Liver (tissue), 9 donors: Measurements from ENCODE around the gene SPCS3. TPM values are rescaled to one million over a fixed set of nuclear protein-coding genes. Genes with fewer than 3 reads are reported as not detected.

Experiments used
- DNase-seq: peaks from one replicate; pipeline ENCODE4 v3.0.0-alpha.2; 2017; ENCODE audit warnings: low spot score
- H3K27ac ChIP-seq, 2 donors: one replicate each; pipeline ENCODE4 v1.7.0; 2013; ENCODE audit warnings: inconsistent platforms in 2 of 2, low read length in 2 of 2, control low read depth in 1 of 2, low read depth in 1 of 2, mild to moderate bottlenecking in 1 of 2
- H3K27me3 ChIP-seq, 4 donors: one replicate each; pipeline versions ENCODE4 v1.6.1 to v1.7.0; 2013; ENCODE audit warnings: low read length in 3 of 4, inconsistent platforms in 1 of 4, mild to moderate bottlenecking in 1 of 4, moderate library complexity in 1 of 4; ENCODE audit not compliant: control insufficient read depth in 4 of 4, insufficient read depth in 4 of 4
- H3K36me3 ChIP-seq, 4 donors: one replicate each; pipeline versions ENCODE4 v1.6.1 to v1.7.0; 2013; ENCODE audit warnings: low read length in 3 of 4, mild to moderate bottlenecking in 3 of 4, low read depth in 1 of 4, moderate library complexity in 1 of 4; ENCODE audit not compliant: control insufficient read depth in 4 of 4, insufficient read depth in 3 of 4
- H3K4me1 ChIP-seq, 4 donors: one replicate each; pipeline versions ENCODE4 v1.6.1 to v1.7.0; 2013; ENCODE audit warnings: low read length in 3 of 4, mild to moderate bottlenecking in 3 of 4, moderate library complexity in 1 of 4; ENCODE audit not compliant: control insufficient read depth in 4 of 4, insufficient read depth in 4 of 4
- H3K4me3 ChIP-seq, 3 donors: one replicate each; pipeline versions ENCODE4 v1.6.1 to v1.7.0; 2013; ENCODE audit warnings: low read length in 3 of 3, control low read depth in 1 of 3, low read depth in 1 of 3, mild to moderate bottlenecking in 1 of 3
- H3K9ac ChIP-seq, 2 donors: one replicate each; pipeline ENCODE4 v1.7.0; 2013; ENCODE audit warnings: low read length in 2 of 2, mild to moderate bottlenecking in 2 of 2, moderate library complexity in 2 of 2, control low read depth in 1 of 2, low read depth in 1 of 2
- H3K9me3 ChIP-seq, 4 donors: one replicate each; pipeline versions ENCODE4 v1.6.1 to v1.7.0; 2013; ENCODE audit warnings: low read length in 3 of 4; ENCODE audit not compliant: control insufficient read depth in 4 of 4
- EGR1 ChIP-seq, 2 donors: IDR thresholded peaks; 2 replicates each; pipeline ENCODE4 v1.6.1; 2016 to 2018; ENCODE audit warnings: antibody characterized with exemption in 2 of 2, low read depth in 2 of 2
- FOXA1 ChIP-seq: IDR thresholded peaks from 2 replicates; pipeline ENCODE4 v1.6.1; 2016; ENCODE audit warnings: antibody characterized with exemption
- GABPA ChIP-seq, 2 donors: IDR thresholded peaks in 1 of 2; conservative IDR thresholded peaks in 1 of 2; 2 replicates each; pipeline ENCODE4 v1.6.1; 2016; ENCODE audit warnings: antibody characterized with exemption in 2 of 2, mild to moderate bottlenecking in 1 of 2, moderate library complexity in 1 of 2
- HNF4A ChIP-seq, 2 donors: conservative IDR thresholded peaks; 2 replicates each; pipeline ENCODE4 v1.6.1; 2016; ENCODE audit warnings: antibody characterized with exemption in 2 of 2, mild to moderate bottlenecking in 2 of 2
- HNF4G ChIP-seq: IDR thresholded peaks from 2 replicates; pipeline ENCODE4 v1.6.1; 2016; ENCODE audit warnings: antibody characterized with exemption
- JUND ChIP-seq, 2 donors: IDR thresholded peaks; 2 replicates each; pipeline ENCODE4 v1.6.1; 2016; ENCODE audit warnings: antibody characterized with exemption in 2 of 2
- NR2F2 ChIP-seq: IDR thresholded peaks from 2 replicates; pipeline ENCODE4 v1.6.1; 2016; ENCODE audit warnings: antibody characterized with exemption
- RAD21 ChIP-seq, 2 donors: IDR thresholded peaks; 2 replicates each; pipeline ENCODE4 v1.6.1; 2016; ENCODE audit warnings: antibody characterized with exemption in 2 of 2, mild to moderate bottlenecking in 2 of 2
- RXRA ChIP-seq, 2 donors: IDR thresholded peaks; 2 replicates each; pipeline ENCODE4 v1.6.1; 2017 to 2018; ENCODE audit warnings: antibody characterized with exemption in 2 of 2, mild to moderate bottlenecking in 1 of 2
- SP1 ChIP-seq: IDR thresholded peaks from 2 replicates; pipeline ENCODE4 v1.6.1; 2018; ENCODE audit warnings: antibody characterized with exemption, mild to moderate bottlenecking
- TAF1 ChIP-seq: conservative IDR thresholded peaks from 2 replicates; pipeline ENCODE4 v1.6.1; 2016; ENCODE audit warnings: antibody characterized with exemption, mild to moderate bottlenecking
- YY1 ChIP-seq: IDR thresholded peaks from 2 replicates; pipeline ENCODE4 v1.6.1; 2016; ENCODE audit warnings: antibody characterized with exemption, mild to moderate bottlenecking
- whole genome bisulfite sequencing: extraction: QIAGEN DNeasy Blood & Tissue Kit; methylation state at CpG from one replicate; pipeline ENCODE4 v1.1.7; 2013; 5-methylcytosine and 5-hydroxymethylcytosine counted together
- polyA plus RNA-seq, 2 donors: library from polyadenylated mRNA; stranded (reverse) in 1 of 2; unstranded in 1 of 2; fragments of 200-250 nt in 1 of 2; fragments of >200 nt in 1 of 2; fragmentation: Nextera tagmentation in 1 of 2; extraction: Ambion mirVana in 1 of 2; gene quantifications; one replicate each; pipeline versions ENCODE4 v1.2.1 to v1.2.3, GENCODE V29; 2013 to 2015
- total RNA-seq, 2 donors: library from RNA; depleted of rRNA; stranded (reverse); fragments of >200 nt; gene quantifications; one replicate each; pipeline ENCODE4 v1.2.3, GENCODE V29; 2014
- TF ChIP-seq, protein P1 (sequence below): fragments of 150-350 bp; IDR thresholded peaks from 2 replicates; pipeline ENCODE4 v1.5.1; 2017; ENCODE audit warnings: improper control_type of control experiment, low read depth, low read length; ENCODE audit not compliant: missing input control
- TF ChIP-seq, protein P2 (sequence below): IDR thresholded peaks from 2 replicates; pipeline ENCODE4 v1.6.1; 2016; ENCODE audit warnings: antibody characterized with exemption, mild to moderate bottlenecking
- TF ChIP-seq, protein P3 (sequence below): IDR thresholded peaks from 2 replicates; pipeline ENCODE4 v1.6.1; 2016; ENCODE audit warnings: antibody characterized with exemption
- TF ChIP-seq, protein P4 (sequence below): IDR thresholded peaks from 2 replicates; pipeline ENCODE4 v1.6.1; 2016; ENCODE audit warnings: antibody characterized with exemption
- donor health status: healthy.
- donor health status: healthy.
- donor health status: healthy.
- donor health status: healthy.
- donor health status: healthy.

SPCS3 gene
- total and polyA plus RNA-seq, 4 donors = 54.0 to 79.4 (median 63.0) TPM

DNA sequence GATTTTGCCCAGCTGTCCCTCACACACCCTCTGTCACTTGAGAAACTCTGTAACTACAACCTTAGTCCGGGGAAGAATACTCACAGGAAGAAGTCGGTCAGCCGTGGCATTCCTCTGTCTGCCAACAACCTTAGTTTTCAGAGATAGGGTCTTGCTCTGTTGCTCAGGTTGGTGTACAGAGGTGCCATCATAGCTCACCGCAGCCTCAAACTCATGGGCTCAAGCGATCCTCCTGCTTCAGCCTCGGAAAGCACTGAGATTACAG, 12.2 kb upstream of the SPCS3 start:
- no peak for DNase-seq
- H3K9ac ChIP-seq = no peak overlapping the region
- H3K9me3 ChIP-seq = no peaks in the 10 kb centered on the region
- H3K27me3 ChIP-seq = peaks cover 0 to 4% (median under 1%) of the 10 kb centered on the region in 4 donors
- TF ChIP-seq NR2F2 (no peak), HNF4G (no peak)
- no peak overlapping the region for H3K27ac ChIP-seq
- no peaks in the 10 kb centered on the region for H3K4me1 ChIP-seq
- no peaks in the 10 kb centered on the region for H3K36me3 ChIP-seq
- H3K4me3 ChIP-seq = no peak overlapping the region
- whole genome bisulfite sequencing = 83% methylated on average over 6 of the region's 6 CpGs

DNA sequence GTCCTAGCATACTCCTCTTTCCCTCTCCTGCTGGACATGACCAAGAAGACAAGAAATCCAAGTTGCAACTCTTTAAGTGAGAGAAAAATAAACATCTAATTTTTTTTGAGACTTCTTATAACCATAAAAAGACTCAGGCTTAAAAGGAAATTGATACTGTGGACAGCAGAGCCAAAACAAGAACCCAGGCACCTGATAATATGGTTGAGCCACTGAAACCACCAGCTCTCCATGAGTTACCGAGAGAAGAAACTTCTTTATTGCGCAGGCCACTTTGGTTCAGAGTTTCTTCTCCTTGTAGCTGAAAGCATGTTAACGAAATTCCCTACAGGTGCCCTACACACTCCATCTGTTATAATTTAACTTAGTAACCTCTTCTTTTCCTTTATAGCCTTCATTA, 11.3 kb upstream of the SPCS3 start:
- Histone ChIP-seq H3K9ac (no peak overlapping the region), H3K36me3 (no peaks in the 10 kb centered on the region), H3K4me1 (no peaks in the 10 kb centered on the region), H3K27ac (no peak overlapping the region), H3K27me3 (peaks cover 0 to 4% (median 0%) of the 10 kb centered on the region in 4 donors), H3K4me3 (no peak overlapping the region), H3K9me3 (no peaks in the 10 kb centered on the region)
- WGBS = 89% methylated on average over 3 of the region's 3 CpGs
- no peak for DNase-seq
- TF ChIP-seq HNF4G (no peak), RXRA (IDR thresholded peaks at IDR 0.05) (no peak), HNF4A (conservative IDR thresholded peaks at IDR 0.05) (no peak), EGR1 (IDR thresholded peaks at IDR 0.05; ENCODE audit: low read depth in 2 of 2) (no peak), FOXA1 (no peak), SP1 (no peak)
- TF ChIP-seq, protein P1, sequence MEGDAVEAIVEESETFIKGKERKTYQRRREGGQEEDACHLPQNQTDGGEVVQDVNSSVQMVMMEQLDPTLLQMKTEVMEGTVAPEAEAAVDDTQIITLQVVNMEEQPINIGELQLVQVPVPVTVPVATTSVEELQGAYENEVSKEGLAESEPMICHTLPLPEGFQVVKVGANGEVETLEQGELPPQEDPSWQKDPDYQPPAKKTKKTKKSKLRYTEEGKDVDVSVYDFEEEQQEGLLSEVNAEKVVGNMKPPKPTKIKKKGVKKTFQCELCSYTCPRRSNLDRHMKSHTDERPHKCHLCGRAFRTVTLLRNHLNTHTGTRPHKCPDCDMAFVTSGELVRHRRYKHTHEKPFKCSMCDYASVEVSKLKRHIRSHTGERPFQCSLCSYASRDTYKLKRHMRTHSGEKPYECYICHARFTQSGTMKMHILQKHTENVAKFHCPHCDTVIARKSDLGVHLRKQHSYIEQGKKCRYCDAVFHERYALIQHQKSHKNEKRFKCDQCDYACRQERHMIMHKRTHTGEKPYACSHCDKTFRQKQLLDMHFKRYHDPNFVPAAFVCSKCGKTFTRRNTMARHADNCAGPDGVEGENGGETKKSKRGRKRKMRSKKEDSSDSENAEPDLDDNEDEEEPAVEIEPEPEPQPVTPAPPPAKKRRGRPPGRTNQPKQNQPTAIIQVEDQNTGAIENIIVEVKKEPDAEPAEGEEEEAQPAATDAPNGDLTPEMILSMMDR = no peak
- TF ChIP-seq, protein P2, sequence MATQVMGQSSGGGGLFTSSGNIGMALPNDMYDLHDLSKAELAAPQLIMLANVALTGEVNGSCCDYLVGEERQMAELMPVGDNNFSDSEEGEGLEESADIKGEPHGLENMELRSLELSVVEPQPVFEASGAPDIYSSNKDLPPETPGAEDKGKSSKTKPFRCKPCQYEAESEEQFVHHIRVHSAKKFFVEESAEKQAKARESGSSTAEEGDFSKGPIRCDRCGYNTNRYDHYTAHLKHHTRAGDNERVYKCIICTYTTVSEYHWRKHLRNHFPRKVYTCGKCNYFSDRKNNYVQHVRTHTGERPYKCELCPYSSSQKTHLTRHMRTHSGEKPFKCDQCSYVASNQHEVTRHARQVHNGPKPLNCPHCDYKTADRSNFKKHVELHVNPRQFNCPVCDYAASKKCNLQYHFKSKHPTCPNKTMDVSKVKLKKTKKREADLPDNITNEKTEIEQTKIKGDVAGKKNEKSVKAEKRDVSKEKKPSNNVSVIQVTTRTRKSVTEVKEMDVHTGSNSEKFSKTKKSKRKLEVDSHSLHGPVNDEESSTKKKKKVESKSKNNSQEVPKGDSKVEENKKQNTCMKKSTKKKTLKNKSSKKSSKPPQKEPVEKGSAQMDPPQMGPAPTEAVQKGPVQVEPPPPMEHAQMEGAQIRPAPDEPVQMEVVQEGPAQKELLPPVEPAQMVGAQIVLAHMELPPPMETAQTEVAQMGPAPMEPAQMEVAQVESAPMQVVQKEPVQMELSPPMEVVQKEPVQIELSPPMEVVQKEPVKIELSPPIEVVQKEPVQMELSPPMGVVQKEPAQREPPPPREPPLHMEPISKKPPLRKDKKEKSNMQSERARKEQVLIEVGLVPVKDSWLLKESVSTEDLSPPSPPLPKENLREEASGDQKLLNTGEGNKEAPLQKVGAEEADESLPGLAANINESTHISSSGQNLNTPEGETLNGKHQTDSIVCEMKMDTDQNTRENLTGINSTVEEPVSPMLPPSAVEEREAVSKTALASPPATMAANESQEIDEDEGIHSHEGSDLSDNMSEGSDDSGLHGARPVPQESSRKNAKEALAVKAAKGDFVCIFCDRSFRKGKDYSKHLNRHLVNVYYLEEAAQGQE = no peak
- TF ChIP-seq, protein P3, sequence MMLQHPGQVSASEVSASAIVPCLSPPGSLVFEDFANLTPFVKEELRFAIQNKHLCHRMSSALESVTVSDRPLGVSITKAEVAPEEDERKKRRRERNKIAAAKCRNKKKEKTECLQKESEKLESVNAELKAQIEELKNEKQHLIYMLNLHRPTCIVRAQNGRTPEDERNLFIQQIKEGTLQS = no peak

DNA sequence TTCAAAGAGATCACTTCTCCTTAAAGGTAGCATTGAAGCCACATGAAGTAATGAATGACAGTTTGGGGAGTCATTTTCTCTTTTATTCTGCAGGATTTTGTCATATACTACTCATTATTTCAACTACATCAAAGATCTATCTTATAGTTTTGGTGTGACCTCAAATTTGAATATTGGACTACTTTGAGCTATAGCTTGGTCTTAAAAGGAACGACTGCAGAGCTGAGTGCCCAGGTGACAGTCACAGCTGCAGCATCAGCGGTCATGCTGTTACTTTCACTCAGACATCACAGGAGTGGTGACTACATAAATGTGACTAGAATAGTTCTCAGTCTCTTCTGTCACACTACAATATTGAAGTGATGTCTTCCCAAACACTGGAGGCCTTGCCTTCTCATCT, 10.7 kb upstream of the SPCS3 start:
- TF ChIP-seq YY1 = no peak
- TF ChIP-seq, protein P2 = no peak
- TF ChIP-seq, protein P4, sequence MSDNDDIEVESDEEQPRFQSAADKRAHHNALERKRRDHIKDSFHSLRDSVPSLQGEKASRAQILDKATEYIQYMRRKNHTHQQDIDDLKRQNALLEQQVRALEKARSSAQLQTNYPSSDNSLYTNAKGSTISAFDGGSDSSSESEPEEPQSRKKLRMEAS = no peak
- TF ChIP-seq TAF1 = no peak
- TF ChIP-seq JUND (IDR thresholded peaks at IDR 0.05) = no peak
- TF ChIP-seq, protein P3 = no peak
- TF ChIP-seq, protein P1 = no peak
- no peak for TF ChIP-seq EGR1 (IDR thresholded peaks at IDR 0.05; ENCODE audit: low read depth in 2 of 2)
- no peak for TF ChIP-seq FOXA1
- no peak for TF ChIP-seq RAD21 (IDR thresholded peaks at IDR 0.05)
- TF ChIP-seq GABPA (IDR thresholded peaks at IDR 0.05 in 1 of 2, conservative IDR thresholded peaks at IDR 0.05 in 1 of 2) = no peak
- no peak for TF ChIP-seq SP1
- TF ChIP-seq HNF4G = no peak
- Histone ChIP-seq H3K4me3 (no peak overlapping the region), H3K9ac (no peak overlapping the region), H3K4me1 (no peaks in the 10 kb centered on the region), H3K9me3 (no peaks in the 10 kb centered on the region), H3K36me3 (no peaks in the 10 kb centered on the region), H3K27ac (no peak overlapping the region), H3K27me3 (peaks cover 0 to 1% (median 0%) of the 10 kb centered on the region in 4 donors)
- no peak for DNase-seq
- 93% methylated on average over 2 of the region's 2 CpGs for WGBS
